GM12891 (cell line): ENCODE measurements around the gene CDCP1.

ENCODE experiments used
- DNase-seq: peaks from one replicate; pipeline ENCODE4 v3.0.0; 2011; ENCODE audit warnings: low spot score; ENCODE audit not compliant: insufficient read length
- FAIRE-seq: peaks from 2 replicates; lab custom pipeline; 2011; peaks lifted over from hg19 to GRCh38; lab: Jason Lieb, UNC
- PAX5 ChIP-seq: IDR thresholded peaks from 2 replicates; pipeline ENCODE4 v1.6.1; 2011; ENCODE audit warnings: low read length, moderate library complexity, mild to moderate bottlenecking; ENCODE audit not compliant: insufficient read depth, severe bottlenecking
- POLR2A ChIP-seq: IDR thresholded peaks from 2 replicates; pipeline ENCODE4 v1.6.1; 2011; ENCODE audit warnings: low read depth, low read length, control low read depth
- POLR2AphosphoS5 ChIP-seq: IDR thresholded peaks from 2 replicates; pipeline ENCODE4 v1.6.1; 2011; ENCODE audit warnings: low read depth, low read length, control low read depth
- POU2F2 ChIP-seq: IDR thresholded peaks from 2 replicates; pipeline ENCODE4 v1.6.1; 2011; ENCODE audit warnings: low read depth, mild to moderate bottlenecking, control low read depth, low read length, moderate library complexity
- SPI1 ChIP-seq: IDR thresholded peaks from 2 replicates; pipeline ENCODE4 v1.6.1; 2011; ENCODE audit warnings: low read depth, low read length, control low read depth
- TAF1 ChIP-seq: IDR thresholded peaks from 2 replicates; pipeline ENCODE4 v1.6.1; 2011; ENCODE audit warnings: low read depth, low read length, control low read depth

The CDCP1 gene

DNA sequence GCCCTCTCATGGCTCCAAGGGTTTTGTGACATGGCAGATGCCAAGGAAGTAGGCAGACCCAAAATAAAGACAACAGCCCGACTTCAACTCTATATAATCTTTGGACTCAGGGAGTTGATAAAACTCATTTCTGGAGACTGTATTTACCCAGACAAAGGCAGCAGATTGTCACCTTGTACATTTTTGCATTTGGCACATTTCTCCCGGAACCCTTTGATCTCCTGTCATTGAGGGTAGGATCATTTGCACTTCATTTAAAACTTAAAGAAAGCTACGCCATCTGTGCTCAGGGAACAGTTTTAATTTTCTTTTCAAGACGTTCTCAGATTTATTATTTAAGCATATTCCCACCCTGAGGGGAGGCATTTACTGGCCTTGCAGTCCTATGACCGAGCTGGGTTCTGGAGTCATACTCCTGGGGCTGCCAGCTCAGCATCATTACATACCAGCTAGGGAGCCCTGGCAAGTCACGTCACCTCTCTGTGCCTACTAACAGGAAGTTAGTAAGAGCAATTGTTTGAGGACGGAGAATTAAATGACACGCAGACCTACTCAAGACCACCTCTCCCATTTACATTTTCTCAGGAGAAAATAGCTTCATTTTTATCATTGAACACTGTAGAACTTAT is 5.9 kb downstream of the CDCP1 start:
- no peak for FAIRE-seq
- no peak for TF ChIP-seq PAX5
- no peak for TF ChIP-seq POLR2AphosphoS5
- TF ChIP-seq POLR2A = no peak
- TF ChIP-seq POU2F2 = no peak
- no peak for TF ChIP-seq TAF1
- TF ChIP-seq SPI1 = no peak
- DNase-seq = no peak

DNA sequence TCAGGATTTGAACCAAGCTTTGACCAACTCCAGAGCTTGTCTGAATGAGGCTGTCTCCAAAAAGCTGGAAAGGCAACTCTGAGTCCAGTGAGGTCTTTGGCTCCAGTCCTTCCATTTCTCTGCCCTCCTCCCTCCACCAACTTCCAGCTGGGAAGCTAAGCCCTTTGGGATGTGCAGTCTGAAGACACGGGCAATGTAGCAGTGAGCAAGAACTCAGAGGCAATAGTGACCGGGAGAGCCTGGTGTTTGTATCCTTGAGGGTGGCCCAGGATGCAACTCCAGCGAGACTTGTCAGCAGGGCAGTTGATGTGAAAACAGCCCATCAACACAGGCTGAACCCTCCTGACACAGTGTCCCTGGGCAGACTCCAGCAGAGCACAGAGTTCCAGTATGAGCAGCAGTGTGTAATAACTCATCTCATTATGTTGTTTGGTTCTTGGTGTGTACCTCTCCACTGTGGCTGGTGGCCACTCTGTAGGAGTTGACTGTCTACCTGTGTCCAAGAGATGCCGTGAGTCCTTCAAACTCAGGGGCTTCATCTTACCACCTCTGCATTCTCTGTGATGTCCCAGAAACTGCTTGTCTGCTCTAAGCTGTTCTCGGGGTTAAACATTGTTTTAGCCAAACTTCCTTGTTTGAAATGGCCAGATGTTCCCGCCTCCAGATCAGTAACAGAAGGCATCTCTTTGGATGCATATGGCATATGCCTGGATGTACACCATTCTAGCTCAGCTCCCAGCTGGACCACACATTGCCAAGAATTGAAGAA is 6.6 kb downstream of the CDCP1 start:
- no peak for TF ChIP-seq POLR2A
- no peak for TF ChIP-seq POU2F2
- TF ChIP-seq POLR2AphosphoS5 = no peak
- no peak for TF ChIP-seq SPI1
- TF ChIP-seq TAF1 = no peak
- FAIRE-seq (no peak), DNase-seq (no peak)

DNA sequence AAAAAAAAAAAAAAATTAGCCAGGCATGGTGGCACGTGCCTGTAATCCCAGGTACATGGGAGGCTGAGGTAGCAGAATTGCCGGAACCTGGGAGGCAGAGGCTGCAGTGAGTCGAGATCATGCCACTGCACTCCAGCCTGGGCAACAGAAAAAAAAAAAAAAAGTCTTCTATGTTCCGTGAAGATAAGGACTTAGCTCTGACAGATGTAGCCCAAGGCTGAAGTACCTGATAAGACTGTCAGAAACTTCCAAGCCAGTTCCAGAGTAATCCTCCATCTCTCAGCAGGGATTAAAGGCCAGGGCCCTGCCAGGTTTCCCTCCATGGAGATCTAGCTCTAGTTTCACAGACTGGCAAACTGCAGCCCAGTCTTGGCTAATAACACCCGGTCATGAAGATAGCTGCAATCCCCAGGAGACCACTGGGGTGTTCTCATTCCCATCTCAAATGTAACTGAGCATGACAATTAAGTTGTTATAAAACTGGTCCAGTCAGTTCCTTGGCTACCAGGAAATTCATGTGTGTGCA is 8.5 kb downstream of the CDCP1 start:
- no peak for TF ChIP-seq POLR2A
- no peak for TF ChIP-seq PAX5
- TF ChIP-seq POU2F2 = no peak
- no peak for TF ChIP-seq POLR2AphosphoS5
- TF ChIP-seq SPI1 = no peak
- no peak for TF ChIP-seq TAF1
- no peak for FAIRE-seq
- DNase-seq = no peak

DNA sequence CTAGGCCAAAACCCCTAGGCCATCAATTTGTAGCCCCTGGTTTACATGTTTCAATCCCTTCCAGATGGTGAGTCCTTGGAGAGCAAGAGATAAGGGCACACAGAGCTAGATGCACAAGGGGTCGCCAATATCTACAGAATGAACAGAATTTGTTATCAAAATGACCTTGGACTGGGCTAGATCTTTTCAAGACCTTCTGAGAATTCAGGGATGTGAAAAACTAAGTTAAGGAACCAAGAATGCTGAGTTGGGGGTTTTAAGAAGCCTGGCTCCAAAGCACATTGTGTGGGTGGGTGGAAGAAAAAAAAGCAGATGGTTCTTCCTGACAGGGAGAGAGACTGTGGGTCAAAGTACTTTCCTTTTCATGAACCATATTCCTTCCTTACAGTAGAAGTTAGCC is 10.2 kb downstream of the CDCP1 start:
- DNase-seq = no peak
- no peak for FAIRE-seq

DNA sequence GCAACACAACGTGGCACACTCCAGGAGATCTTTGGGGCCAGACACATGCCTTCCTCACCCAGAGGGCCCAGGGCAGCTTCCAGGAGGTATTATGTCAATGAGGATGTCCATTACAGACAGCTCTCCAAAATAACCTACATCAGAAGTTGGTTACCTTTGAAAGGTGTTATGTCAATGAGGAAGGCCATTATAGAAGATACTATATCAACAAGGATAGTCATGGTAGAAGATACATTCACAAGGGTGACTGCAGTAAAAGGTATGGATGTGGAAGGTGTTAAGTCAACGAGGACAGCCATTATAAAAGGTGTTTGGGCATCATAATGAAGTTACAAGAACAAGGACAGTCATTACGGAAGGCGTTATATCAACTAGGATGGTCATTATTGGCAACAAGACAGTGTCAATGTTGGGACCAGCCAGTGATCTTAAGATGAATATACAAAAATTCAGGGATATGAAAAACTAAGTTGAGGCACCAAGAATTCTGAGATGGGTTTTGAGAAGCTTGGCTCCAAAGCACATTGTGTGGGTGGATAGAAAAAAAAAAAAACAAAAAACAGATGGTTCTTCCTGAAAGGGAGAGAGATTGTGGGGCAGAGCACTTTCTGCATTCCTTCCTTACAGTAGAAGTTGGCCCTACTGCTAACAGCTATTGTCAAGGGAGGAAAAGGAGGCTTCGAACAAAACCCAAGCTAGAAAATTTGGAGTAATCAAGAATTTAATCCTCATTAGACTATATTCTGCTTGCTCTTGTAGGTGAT is 11.2 kb downstream of the CDCP1 start:
- no peak for DNase-seq
- no peak for FAIRE-seq
- no peak for TF ChIP-seq POLR2A
- no peak for TF ChIP-seq SPI1
- no peak for TF ChIP-seq POU2F2
- no peak for TF ChIP-seq PAX5
- TF ChIP-seq POLR2AphosphoS5 = no peak
- no peak for TF ChIP-seq TAF1

More for the DNA sequence above, 10.2 kb downstream of the CDCP1 start:
- no peak for TF ChIP-seq SPI1
- TF ChIP-seq TAF1 = no peak
- no peak for TF ChIP-seq POLR2A
- no peak for TF ChIP-seq POU2F2
- no peak for TF ChIP-seq PAX5
- no peak for TF ChIP-seq POLR2AphosphoS5

DNA sequence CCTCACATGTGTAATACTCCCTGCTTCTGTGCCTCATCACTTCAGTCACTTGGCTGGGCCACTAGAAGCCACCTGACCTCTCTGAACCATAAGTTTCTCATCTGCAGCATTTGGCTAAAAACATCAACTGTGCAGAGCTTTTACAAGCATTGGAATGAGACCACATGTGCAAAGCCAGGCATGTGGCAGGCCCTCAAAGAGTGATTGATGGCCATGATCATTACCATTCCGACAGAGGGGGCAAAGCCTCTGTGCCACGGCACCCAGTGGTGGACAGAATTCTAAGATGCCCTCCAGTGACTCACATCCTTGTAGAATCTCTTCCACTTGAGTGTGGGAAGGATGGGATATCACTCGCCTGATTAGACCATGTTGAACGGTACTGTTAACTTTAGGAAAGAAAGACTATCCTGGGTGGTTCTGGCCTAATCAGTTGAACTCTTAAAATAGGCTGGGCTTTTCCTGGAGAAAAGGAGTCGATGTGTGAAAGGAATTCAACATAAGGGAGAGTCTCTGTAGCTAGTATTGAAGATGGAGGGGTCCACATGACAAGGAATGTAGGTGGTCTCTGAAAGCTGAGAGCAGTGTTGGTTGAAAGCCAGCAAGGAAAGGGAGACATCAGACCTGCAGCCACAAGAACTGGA is 13.5 kb downstream of the CDCP1 start:
- no peak for DNase-seq
- TF ChIP-seq POLR2A = no peak
- no peak for TF ChIP-seq PAX5
- no peak for TF ChIP-seq POU2F2
- TF ChIP-seq SPI1 = no peak
- FAIRE-seq = no peak

DNA sequence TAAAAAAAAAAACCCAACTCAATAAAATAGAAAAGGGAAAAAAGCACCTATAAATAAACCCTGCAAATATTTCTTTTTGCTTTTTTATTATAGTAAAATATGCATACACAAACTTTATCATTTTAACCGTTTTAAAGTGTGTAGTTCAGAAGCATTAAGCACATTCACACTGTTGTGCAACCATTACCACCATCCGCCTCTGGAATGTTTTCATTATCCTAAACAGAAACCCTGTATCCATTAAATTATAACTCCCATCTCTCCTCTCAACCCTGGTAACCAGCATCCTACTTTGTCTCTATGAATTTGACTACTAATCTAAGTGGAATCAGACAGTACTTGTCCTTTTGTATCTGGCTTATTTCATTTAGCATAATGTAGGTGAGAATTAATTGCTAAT is 15.0 kb downstream of the CDCP1 start:
- TF ChIP-seq TAF1 = no peak
- TF ChIP-seq POU2F2 = no peak
- TF ChIP-seq POLR2AphosphoS5 = no peak
- no peak for TF ChIP-seq PAX5
- no peak for TF ChIP-seq SPI1
- TF ChIP-seq POLR2A = no peak
- no peak for DNase-seq
- FAIRE-seq = no peak

DNA sequence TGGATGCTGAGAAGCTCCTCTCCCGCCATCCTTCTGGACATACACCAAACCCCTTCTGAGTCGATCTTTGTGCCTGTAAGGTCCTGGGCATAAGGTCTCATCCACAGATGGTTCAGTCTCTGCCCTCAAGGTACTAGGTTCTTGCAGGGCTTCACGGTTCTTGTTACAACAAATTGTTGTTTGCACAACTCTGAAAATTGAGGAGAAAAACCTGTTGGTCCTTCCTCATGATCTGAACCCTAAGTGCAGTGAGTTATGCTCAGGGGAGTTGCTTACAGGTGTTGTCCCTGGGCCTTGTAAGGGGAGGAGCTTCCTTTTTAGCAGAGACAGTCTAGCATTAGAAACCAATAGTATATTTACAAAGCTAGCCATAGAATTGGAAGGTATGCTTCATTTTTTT is 15.7 kb downstream of the CDCP1 start:
- FAIRE-seq (no peak), DNase-seq (no peak)
- no peak for TF ChIP-seq TAF1
- TF ChIP-seq SPI1 = no peak
- TF ChIP-seq POU2F2 = no peak
- no peak for TF ChIP-seq POLR2AphosphoS5
- TF ChIP-seq PAX5 = no peak
- TF ChIP-seq POLR2A = no peak

DNA sequence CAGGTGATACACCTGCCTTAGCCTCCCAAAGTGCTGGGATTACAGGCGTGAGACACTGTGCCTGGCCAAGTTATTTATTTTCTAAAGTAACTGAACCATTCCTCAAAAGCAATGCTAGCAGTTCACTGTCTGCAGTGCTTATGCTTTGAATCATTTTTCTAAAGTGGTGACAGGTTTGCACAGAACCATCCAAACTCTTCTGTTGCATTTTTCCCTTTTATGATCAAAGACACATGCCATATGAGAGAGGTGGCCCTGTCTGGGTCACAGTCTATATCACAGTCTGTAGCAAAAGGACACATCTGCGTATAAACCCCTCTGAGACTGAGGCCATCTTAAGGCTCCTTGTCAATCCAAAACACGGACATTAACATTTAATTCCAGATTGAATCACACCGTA is 17.2 kb downstream of the CDCP1 start:
- FAIRE-seq (no peak), DNase-seq (no peak)
- TF ChIP-seq PAX5 = no peak
- no peak for TF ChIP-seq SPI1
- no peak for TF ChIP-seq TAF1
- no peak for TF ChIP-seq POLR2AphosphoS5
- no peak for TF ChIP-seq POU2F2
- TF ChIP-seq POLR2A = no peak
